Neural cell (in vitro differentiated cells): ENCODE results near the gene SH3BGRL. TPM values are rescaled to one million over a fixed set of nuclear protein-coding genes. Genes with fewer than 3 reads are reported as not detected.

Source experiments
- H2AFZ ChIP-seq: fragments of 200-600, 300-800 bp; sonication (generic), shearing (Covaris generic); 2 replicates; pipeline ENCODE4 v1.6.0; 2014; ENCODE audit warnings: low read depth, mild to moderate bottlenecking, antibody characterized with exemption, low read length, moderate library complexity
- H3F3A ChIP-seq: fragments of 200-600 bp; shearing (Covaris generic); 2 replicates; pipeline ENCODE4 v1.6.1; 2016; ENCODE audit warnings: mild to moderate bottlenecking, moderate library complexity, mixed read lengths, antibody characterized with exemption, low read length; ENCODE audit not compliant: insufficient read depth, poor library complexity, severe bottlenecking
- H3K27ac ChIP-seq: fragments of 200-600, 300-800 bp; sonication (generic), shearing (Covaris generic); 2 replicates; pipeline ENCODE4 v1.5.1; 2014; ENCODE audit warnings: mild to moderate bottlenecking, low read length, moderate library complexity
- H3K27me3 ChIP-seq: fragments of 300-800, 200-600 bp; sonication (generic), shearing (Covaris generic); 2 replicates; pipeline ENCODE4 v1.6.0; 2014; ENCODE audit warnings: mild to moderate bottlenecking, low read depth, low read length, moderate library complexity; ENCODE audit not compliant: insufficient read depth
- H3K36me3 ChIP-seq: fragments of 300-800, 200-600 bp; sonication (generic), shearing (Covaris generic); 2 replicates; pipeline ENCODE4 v1.5.1; 2014; ENCODE audit warnings: mild to moderate bottlenecking, antibody characterized with exemption, low read length, moderate library complexity; ENCODE audit not compliant: insufficient read depth
- H3K4me2 ChIP-seq: fragments of 300-800, 200-600 bp; sonication (generic), shearing (Covaris generic); 2 replicates; pipeline ENCODE4 v1.6.0; 2014; ENCODE audit warnings: mild to moderate bottlenecking, low read length
- H3K4me3 ChIP-seq: fragments of 300-800, 200-600 bp; sonication (generic), shearing (Covaris generic); 2 replicates; pipeline ENCODE4 v1.5.1; 2014; ENCODE audit warnings: mild to moderate bottlenecking, low read length, moderate library complexity
- H3K79me2 ChIP-seq: fragments of 200-600 bp; shearing (Covaris generic); replicated peaks from 2 replicates; pipeline ENCODE4 v1.6.0; 2014; ENCODE audit warnings: mild to moderate bottlenecking, low read length, moderate library complexity; ENCODE audit not compliant: insufficient read depth
- H3K9ac ChIP-seq: fragments of 300-800, 200-600 bp; sonication (generic), shearing (Covaris generic); 2 replicates; pipeline ENCODE4 v1.6.1; 2016; ENCODE audit warnings: mild to moderate bottlenecking, low read length, mixed read lengths
- H3K9me2 ChIP-seq: fragments of 200-600 bp; shearing (Covaris generic); 2 replicates; pipeline ENCODE4 v1.6.1; 2016; ENCODE audit warnings: mild to moderate bottlenecking, low read length, mixed read lengths; ENCODE audit not compliant: insufficient read depth
- H3K9me3 ChIP-seq: fragments of 200-600, 300-800 bp; sonication (generic), shearing (Covaris generic); 2 replicates; pipeline ENCODE4 v1.6.1; 2016; ENCODE audit warnings: mild to moderate bottlenecking, mixed run types, low read length, moderate library complexity, mixed read lengths
- H4K20me1 ChIP-seq: fragments of 200-600 bp; shearing (Covaris generic); 2 replicates; pipeline ENCODE4 v1.6.1; 2016; ENCODE audit warnings: mild to moderate bottlenecking, mixed run types; ENCODE audit not compliant: insufficient read depth
- CTCF ChIP-seq: fragments of 450-650 bp; IDR thresholded peaks from 2 replicates; pipeline ENCODE4 v1.5.1; 2014; ENCODE audit warnings: antibody characterized with exemption, mild to moderate bottlenecking, moderate library complexity; ENCODE audit not compliant: poor library complexity, severe bottlenecking
- EP300 ChIP-seq: fragments of 450-650 bp; conservative IDR thresholded peaks from 2 replicates; pipeline ENCODE4 v1.6.1; 2014; ENCODE audit warnings: antibody characterized with exemption, mild to moderate bottlenecking, moderate library complexity; ENCODE audit not compliant: poor library complexity, severe bottlenecking
- EZH2 ChIP-seq: fragments of 200-600, 300-800 bp; shearing (Covaris generic), sonication (generic); IDR thresholded peaks from 2 replicates; pipeline ENCODE4 v1.6.1; 2014; ENCODE audit warnings: antibody characterized with exemption, low read length, borderline replicate concordance, mild to moderate bottlenecking; ENCODE audit not compliant: insufficient read depth, poor library complexity, severe bottlenecking
- MXI1 ChIP-seq: fragments of 450-650 bp; conservative IDR thresholded peaks from 2 replicates; pipeline ENCODE4 v1.6.1; 2014; ENCODE audit warnings: antibody characterized with exemption, mild to moderate bottlenecking; ENCODE audit not compliant: poor library complexity, severe bottlenecking
- POLR2AphosphoS5 ChIP-seq: IDR thresholded peaks from 2 replicates; pipeline ENCODE4 v1.6.1; 2012
- RAD21 ChIP-seq: fragments of 450-650 bp; conservative IDR thresholded peaks from 2 replicates; pipeline ENCODE4 v1.6.1; 2014; ENCODE audit warnings: antibody characterized with exemption, mild to moderate bottlenecking, moderate library complexity
- REST ChIP-seq: IDR thresholded peaks from 2 replicates; pipeline ENCODE4 v1.6.1; 2012; ENCODE audit warnings: borderline replicate concordance
- SMC3 ChIP-seq: fragments of 450-650 bp; conservative IDR thresholded peaks from 2 replicates; pipeline ENCODE4 v1.6.1; 2014; ENCODE audit warnings: antibody characterized with exemption, mild to moderate bottlenecking, moderate library complexity; ENCODE audit not compliant: poor library complexity
- TAF1 ChIP-seq: IDR thresholded peaks from 2 replicates; pipeline ENCODE4 v1.6.1; 2012; ENCODE audit warnings: low read depth
- polyA plus RNA-seq: library from polyadenylated mRNA; depleted of rRNA; stranded (reverse); fragments of >200 nt; gene quantifications from 2 replicates; pipeline ENCODE4 v1.2.3, GENCODE V29; 2014

The SH3BGRL gene
- polyA plus RNA-seq, 1 donor from 2014 or later = 120 TPM

GRCh38 chrX:81261576-81261975 lies 59.7 kb downstream of the SH3BGRL start:
- Histone ChIP-seq H3K36me3 (no peaks in the 10 kb centered on the region), H4K20me1 (no peaks in the 10 kb centered on the region), H3K27me3 (no peaks in the 10 kb centered on the region), H3K9ac (no peak overlapping the region), H3K27ac (no peak overlapping the region), H3K9me2 (no peaks in the 10 kb centered on the region), H3K9me3 (no peaks in the 10 kb centered on the region), H3K4me2 (no peak overlapping the region), H3F3A (no peaks in the 10 kb centered on the region), H3K4me3 (no peak overlapping the region), H3K79me2 (no peaks in the 10 kb centered on the region), H2AFZ (no peak overlapping the region)
- no peak for TF ChIP-seq EZH2
- no peak for TF ChIP-seq POLR2AphosphoS5
- no peak for TF ChIP-seq RAD21
- no peak for TF ChIP-seq EP300
- no peak for TF ChIP-seq SMC3
- TF ChIP-seq MXI1 = no peak
- no peak for TF ChIP-seq REST
- TF ChIP-seq CTCF = no peak
- no peak for TF ChIP-seq TAF1

GRCh38 chrX:81263059-81263458 lies 61.2 kb downstream of the SH3BGRL start:
- H3K27me3 ChIP-seq = no peaks in the 10 kb centered on the region
- H3K79me2 ChIP-seq = no peaks in the 10 kb centered on the region
- no peaks in the 10 kb centered on the region for H3K36me3 ChIP-seq
- no peak overlapping the region for H3K4me3 ChIP-seq
- H2AFZ ChIP-seq = no peak overlapping the region
- no peaks in the 10 kb centered on the region for H4K20me1 ChIP-seq
- no peak overlapping the region for H3K4me2 ChIP-seq
- H3K9me3 ChIP-seq = no peaks in the 10 kb centered on the region
- no peak overlapping the region for H3K27ac ChIP-seq
- H3K9me2 ChIP-seq = no peaks in the 10 kb centered on the region
- no peaks in the 10 kb centered on the region for H3F3A ChIP-seq
- H3K9ac ChIP-seq = no peak overlapping the region
- TF ChIP-seq MXI1 = no peak
- no peak for TF ChIP-seq RAD21
- TF ChIP-seq TAF1 = no peak
- TF ChIP-seq SMC3 = no peak
- TF ChIP-seq REST = no peak
- no peak for TF ChIP-seq EZH2
- TF ChIP-seq EP300 = no peak
- no peak for TF ChIP-seq POLR2AphosphoS5
- no peak for TF ChIP-seq CTCF
